ENCODE measurements around the gene FOLR1.

The FOLR1 gene

DNA sequence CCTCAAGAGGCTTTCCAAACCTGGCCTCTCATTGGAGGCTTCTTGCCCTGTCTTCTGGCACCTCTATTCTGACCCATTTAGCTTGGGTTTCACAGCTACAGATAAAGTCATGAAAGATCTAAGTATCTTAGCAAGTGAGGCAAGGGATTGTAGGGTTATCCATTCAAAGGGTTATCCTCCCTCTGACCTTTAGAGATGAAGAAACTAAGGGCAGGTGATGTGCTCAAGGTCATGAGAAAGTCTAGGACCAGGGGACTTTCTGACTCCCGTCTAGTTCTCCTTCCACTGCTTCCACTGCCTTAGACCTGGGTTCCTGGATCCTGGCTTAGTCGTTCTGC, 44.8 kb downstream of the FOLR1 start:
- no peak for DNase-seq

DNA sequence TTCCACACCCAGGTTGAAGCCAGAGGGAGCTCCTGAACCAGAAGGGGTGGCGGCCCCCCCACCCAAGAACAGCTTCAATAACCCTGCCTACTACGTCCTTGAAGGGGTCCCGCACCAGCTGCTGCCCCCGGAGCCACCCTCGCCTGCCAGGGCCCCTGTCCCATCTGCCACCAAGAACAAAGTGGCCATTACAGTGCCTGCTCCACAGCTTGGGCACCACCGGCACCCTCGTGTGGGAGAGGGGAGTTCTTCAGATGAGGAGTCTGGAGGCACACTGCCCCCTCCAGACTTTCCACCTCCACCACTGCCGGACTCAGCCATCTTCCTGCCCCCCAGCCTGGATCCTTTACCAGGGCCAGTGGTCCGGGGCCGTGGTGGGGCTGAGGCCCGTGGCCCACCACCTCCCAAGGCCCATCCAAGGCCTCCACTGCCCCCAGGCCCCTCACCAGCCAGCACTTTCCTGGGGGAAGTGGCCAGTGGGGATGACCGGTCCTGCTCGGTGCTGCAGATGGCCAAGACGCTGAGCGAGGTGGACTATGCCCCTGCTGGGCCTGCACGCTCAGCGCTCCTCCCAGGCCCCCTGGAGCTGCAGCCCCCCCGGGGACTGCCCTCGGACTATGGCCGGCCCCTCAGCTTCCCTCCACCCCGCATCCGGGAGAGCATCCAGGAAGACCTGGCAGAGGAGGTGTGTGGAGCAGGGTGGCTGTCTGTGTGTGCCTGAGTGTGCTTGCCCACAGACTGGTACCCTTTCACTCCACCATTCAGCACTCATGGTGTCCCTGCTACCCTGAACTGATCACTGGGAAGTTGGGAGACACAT, 45.4 kb downstream of the FOLR1 start:
- no peak for DNase-seq

DNA sequence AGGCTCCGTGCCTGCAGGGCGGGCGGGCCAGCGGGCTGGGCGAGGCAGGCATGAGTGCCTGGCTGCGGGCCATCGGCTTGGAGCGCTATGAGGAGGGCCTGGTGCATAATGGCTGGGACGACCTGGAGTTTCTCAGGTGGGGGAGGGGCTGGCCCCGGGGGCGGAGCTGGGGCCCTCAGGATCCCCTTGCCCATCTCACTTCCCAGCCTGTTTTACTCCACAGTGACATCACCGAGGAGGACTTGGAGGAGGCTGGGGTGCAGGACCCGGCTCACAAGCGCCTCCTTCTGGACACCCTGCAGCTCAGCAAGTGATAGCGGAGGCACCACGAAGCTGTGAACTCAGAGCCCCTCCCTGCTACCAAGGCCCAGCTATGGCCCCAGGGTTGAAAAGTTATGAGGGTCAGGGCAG, 46.1 kb downstream of the FOLR1 start:
- no peak for DNase-seq

DNA sequence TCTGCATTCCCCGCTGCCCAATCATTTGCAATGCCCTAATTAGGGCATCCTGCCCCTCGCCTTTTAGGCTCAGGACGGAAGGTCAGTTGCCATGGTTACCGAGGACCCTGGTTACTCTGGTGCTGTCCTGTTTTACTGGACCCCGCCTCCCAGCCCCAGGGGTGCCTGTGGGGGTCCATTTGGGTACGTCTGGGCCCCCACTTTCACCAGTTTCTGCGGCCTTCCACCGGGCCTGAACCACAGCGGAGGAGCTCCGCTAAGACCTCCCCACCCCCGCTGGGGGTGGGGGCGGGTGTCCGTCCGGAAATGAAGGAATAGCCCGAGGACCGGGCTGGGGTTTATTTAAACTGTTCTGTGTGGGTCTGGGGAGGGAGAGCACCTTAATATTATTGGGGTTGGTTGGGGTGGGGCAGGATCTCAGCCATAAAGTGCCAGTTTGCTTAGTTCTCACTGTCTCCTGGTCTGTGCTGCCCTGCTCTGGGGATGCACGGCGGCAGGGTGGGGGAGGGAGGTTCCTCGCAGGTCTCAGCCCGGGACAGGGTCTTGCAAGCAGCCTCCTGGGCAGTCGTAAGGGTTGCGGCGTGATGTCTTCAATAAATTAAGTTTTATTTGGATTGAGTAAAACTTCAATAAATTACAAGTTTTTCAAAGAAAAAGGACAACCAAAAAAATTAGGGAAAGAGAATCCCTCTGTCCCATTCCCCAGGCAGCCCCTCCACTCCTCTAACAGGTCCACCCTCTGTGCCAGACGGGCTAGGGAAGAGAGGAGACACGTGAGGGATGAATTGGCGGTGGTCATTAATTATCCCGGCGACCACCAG, 46.8 kb downstream of the FOLR1 start:
- DNase-seq: no peak

DNA sequence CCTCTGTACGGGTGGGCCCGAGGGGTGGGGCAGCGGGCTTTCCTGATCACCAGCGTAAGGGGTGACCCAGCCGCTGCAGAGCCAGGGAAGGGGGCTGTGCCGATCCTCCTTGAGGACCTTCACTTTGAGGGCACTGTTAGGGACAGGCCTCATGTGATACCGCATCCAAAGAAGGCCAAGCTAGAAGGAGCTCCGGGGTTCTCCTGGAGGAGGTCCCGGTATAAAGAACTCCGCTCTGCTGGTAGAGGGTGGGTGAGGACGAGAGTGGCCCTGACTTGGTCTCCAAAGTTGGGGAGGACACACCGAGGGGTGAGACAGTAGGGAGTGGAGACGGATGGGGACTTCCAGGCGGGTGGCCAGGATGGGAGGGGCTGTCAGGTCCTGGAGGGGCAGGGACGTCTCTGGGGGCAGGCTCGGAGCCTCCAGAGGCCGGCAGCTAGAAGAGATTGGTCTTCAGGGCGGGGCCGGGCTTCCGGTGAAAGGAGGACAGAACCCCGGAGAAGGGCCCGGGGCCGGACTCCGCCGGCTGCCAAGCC, 47.4 kb downstream of the FOLR1 start:
- no peak for DNase-seq

DNA sequence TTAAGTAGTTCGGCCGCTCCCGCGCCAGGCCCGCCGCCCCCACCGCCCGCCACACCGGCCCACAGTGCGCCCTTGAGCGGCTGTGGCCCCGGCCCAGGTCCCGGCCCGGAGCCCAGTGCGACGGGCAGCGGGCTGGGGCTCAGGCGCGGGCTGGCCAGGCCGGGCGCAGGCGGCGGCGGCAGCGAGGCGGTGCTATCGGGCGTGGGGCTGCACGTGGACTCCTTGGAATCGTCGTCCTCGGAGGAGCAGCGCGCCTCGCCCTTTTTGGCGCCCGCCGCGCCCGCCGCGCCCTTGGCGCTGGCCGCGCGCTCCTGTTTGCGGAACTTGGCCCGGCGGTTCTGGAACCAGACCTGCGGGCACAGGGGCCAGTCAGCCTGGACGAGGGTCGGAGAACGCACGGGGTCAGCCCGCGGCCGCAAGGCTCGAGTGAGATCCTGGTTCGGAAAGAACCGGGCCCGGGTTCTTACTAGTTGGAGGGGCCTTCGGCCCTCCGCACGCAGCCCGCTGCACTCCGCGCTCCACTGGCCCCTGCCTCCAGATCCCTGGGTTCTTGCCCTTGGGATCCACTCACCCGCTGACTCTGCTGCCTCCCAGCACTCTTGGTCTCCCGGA, 48.0 kb downstream of the FOLR1 start:
- no peak for DNase-seq

DNA sequence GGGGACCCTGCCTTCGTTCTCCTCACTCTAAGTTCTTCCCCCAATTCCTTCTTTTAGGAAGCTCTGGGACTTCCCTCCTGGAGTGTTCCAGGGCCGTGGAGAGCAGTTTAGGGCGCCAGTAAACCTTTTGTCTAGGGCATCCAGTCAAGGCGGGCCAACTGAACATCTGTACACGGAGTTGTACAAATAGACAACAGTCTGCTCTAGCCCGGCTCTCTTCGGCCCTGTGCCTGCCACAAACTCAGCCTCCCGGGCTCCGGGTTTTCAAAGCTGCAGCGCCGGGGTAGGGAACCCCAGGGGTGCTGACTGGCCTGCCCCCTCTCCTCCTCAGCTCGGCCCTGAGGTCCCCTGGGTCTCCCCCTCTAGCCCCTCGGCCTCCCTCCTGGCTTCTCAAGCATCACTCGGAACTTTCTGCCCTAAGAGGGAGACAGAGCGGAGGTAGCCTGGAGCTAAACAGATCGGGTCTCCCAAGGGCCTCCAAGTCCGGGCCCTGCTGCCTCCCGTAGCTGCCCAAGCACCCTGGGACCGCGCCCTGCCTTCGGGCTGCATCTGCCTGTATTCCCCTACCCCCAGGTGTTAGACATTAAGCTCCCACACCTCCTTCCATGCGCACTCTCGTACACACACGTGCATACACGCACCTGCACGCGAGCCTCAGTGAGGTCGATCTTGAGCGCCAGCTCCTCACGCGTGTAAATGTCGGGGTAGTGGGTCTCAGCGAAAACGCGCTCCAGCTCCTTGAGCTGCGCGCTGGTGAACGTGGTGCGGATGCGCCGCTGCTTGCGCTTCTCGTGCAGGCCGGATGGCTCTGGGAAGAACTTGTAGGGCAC, 48.7 kb downstream of the FOLR1 start:
- DNase-seq: no peak

DNA sequence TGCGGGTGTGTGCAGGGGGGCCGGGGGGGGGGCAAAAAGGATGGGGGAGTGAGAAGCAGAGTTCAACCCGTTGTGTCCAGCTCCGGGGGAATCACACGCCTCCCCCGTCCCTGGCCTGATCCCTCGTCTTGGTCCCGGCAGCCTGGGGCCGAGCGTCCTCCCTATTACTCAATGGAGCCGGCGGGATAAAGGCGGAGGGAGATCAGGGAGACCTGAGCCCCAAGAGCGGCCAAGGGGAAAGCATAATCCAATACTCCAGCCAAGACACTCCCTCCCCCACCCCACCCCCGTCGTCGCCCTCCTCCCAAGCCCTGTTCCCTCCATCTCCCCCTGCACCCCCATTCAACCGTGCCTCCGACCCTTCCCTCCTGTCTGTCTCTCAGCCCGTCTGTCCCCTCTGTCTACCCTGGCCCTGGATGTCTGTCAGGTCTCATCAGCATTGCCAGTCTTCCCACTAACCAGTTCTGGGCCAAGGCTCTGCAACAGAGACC, 49.4 kb downstream of the FOLR1 start:
- no peak for DNase-seq

DNA sequence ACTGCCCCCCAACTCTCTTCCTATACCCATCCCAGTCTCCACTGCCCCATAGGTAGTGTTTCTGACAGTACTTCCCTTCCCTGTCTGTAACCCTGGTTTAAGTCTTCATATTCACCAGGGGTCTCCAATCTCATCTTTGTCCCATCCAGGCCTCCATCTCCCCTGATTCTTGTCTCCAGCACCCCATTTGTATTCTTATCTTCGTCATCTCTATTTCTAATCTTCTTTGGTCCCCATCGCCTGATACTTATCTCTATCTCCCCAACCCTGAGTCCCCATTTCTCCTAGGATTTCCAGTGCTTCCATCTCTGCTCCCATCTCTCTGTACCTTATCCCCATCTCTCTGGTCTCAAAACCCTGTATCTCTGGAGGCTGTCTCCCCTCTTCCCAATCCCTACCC, 50.2 kb downstream of the FOLR1 start:
- no peak for DNase-seq

DNA sequence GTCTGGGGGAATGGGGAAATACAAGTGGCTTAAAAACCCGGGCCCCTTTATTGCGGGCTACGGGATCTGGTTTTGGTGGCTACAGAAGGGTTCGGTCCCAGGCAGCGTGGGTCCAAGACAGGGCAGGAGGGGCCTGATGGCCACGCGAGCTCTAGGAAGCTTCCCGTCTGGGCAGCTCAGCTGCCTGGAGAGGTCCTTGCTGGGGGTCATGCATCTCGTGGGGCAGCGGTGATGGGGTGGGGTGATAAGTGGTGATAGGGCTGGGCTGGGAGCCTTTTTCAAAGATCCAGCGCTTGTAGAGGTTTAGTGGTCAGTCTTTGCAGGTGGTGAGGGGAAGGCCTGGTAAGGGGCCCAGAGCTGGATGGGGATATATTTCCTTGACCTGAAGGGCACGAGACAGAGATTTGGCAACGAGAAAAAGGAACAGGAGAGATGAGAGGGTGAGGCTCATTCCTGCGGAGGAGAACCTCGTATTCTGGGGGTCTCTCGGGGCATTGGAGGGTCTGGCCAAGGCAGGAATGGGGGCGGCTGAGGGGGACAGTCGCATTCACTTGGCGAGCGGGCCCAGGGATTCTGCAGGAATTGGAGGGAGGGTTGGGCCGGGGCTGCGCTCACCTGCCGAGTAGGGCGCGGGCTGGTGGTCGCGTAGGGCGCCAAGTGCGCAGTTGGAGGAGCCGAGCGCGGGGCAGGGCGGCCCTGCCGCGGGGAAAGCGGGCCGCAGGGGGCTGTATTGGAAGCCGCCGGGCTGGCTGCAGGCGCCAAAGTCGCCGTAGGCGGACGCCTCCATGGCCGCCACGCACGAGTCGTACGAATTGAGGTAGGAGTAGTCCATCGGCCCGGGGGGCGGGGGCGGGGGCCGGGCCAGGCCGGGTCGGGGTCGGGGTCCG, 51.5 kb downstream of the FOLR1 start:
- DNase-seq: no peak

DNA sequence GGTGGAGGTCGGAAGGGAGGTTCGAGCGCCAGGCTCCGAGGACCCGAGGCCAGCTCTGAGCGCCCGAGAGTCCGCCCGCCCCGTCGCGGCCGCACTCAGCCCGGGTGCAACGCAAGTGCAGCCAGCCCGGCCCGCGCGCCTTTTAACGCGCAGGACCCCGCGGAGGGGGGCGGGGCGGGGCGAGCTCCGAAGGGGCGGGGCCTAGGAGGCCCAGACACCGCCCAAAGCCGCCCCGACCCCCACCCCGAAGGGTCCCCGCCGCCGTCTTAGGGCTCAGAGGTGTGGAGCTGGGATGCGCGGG, 52.1 kb downstream of the FOLR1 start, which contains the start of gene PHOX2A:
TSS of gene PHOX2A (minus strand) at position 117 of the 301 bp plus-strand sequence. CDS start 172 bp downstream, outside the sequence.
- no peak for DNase-seq

DNA sequence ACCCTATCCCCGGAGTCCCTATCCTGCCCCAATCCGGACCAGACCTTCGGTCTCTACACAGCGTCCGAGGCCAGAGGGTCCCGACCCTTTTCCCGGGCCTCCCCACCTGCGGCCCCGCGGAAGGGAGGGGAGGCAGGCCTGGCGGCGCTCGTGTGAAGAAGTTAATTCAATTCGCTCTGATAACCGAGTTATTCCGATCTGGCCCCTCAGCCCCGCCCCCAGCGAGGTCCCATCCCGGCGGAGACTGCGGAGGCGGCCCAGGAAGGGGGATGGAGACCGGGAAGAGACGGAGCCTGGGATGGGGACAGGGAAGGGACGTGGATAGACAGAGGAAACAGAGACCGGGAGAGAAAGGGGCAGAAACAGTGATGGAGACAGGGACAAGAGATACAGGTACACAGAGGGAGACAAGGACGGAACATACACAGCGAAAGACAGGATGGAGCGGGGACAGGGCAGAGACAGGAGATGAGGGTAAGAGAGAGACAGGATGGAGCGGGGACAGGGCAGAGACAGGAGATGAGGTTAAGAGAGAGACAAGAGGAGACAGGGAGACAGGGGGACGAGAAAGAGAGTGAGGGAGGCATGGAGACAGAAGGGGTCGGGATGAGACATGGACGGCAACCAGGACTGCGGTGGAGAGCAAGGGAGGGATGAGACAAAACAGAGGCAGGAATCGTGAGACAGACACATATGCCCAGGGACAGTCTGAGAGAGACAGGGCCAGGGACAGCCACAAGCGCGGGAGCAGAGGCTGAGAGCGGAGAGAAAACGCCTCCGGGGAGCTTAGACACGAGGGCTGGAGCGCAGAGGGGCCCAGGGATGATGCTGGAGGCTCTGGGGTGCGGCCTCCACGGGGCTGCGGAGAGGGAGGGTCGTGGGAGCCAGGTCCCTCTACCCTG, 52.7 kb downstream of the FOLR1 start:
- DNase-seq: no peak

DNA sequence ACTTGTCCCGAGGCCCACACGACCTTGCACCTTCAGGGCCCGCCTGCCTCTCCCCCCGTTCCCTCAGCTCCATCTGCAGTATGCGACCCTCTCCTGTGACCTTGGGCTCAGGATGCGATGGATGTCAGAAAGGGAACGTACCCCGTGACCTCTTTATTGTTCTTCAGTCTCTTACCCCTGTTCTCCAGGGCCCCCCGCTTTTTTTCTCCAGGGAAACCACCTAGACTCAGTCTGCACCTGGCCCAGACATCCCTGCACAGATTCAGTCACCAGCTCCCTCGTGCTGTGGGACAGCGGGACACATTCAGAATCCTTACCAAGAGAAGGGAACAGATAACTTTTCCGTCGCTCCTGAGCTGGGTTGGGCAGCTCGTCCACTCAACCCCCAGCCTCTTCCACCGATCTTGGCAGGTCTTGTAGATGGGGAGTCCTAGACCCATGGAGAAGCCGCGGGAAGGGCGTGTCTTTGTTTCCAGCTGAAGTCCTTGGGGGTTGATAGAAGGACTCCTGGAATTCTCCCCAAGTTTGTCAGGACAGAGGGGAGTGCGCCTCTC, 53.4 kb downstream of the FOLR1 start:
- DNase-seq: no peak
